GM12878 (cell line): ENCODE results near the gene ERMARD. TPM values are rescaled to one million over a fixed set of nuclear protein-coding genes. Genes with fewer than 3 reads are reported as not detected.

Source experiments
- ATAC-seq: fragments of 200-7000 bp; cut with Tn5 transposase; 3 replicates; pipeline ENCODE4 v1.9.1; 2020; ENCODE audit warnings: mild to moderate bottlenecking, moderate library complexity
- BruUV-seq: library from RNA; stranded (reverse); fragments of 400-500 nt; replicated peaks from 2 replicates; lab custom pipeline; 2021; lab: Mats Ljungman, UMichigan
- CTCF ChIA-PET: fragments of 300-600 bp; sonication (Branson Sonifier 250); formaldehyde crosslinking; extraction: SDS; loops from one replicate; lab custom pipeline; 2021; ENCODE audit warnings: inconsistent platforms; lab: Yijun Ruan, JAX
- POLR2A ChIA-PET: fragments of 350-600 bp; formaldehyde crosslinking; extraction: SDS; loops from one replicate; lab custom pipeline; 2021; ENCODE audit warnings: inconsistent platforms; lab: Charles Lee
- RAD21 ChIA-PET: fragments of 300-600 bp; sonication (Branson Sonifier 250); formaldehyde crosslinking; loops from one replicate; lab custom pipeline; 2023; ENCODE audit warnings: antibody characterized with exemption; ENCODE audit not compliant: unreplicated experiment; lab: Charles Lee
- SMC1A ChIA-PET: fragments of 300-600 bp; sonication (Branson Sonifier 250); formaldehyde crosslinking; loops from one replicate; lab custom pipeline; 2023; ENCODE audit not compliant: unreplicated experiment, uncharacterized antibody; lab: Charles Lee
- DNase-seq: peaks from one replicate; pipeline ENCODE4 v3.0.0-alpha.2; 2011; ENCODE audit warnings: low read depth, low spot score
- FAIRE-seq: peaks from 3 replicates; lab custom pipeline; 2011; peaks lifted over from hg19 to GRCh38; lab: Jason Lieb, UNC
- H2AFZ ChIP-seq: 2 replicates; pipeline ENCODE4 v1.6.0; 2011; ENCODE audit warnings: low read depth, low read length, control low read depth; ENCODE audit not compliant: control insufficient read depth
- H3K27ac ChIP-seq: 2 replicates; pipeline ENCODE4 v1.5.1; 2011; ENCODE audit warnings: control low read depth; ENCODE audit not compliant: control insufficient read depth, insufficient read depth
- H3K27me3 ChIP-seq, 2 experiments: replicated peaks in 1 of 2; 2 replicates each; pipeline versions ENCODE4 v1.6.0 to v1.6.1; 2011; ENCODE audit warnings: low read length in 1 of 2; ENCODE audit not compliant: control insufficient read depth in 2 of 2, insufficient read depth in 2 of 2
- H3K36me3 ChIP-seq, 2 experiments: 2 replicates each; pipeline ENCODE4 v1.5.1; 2011; ENCODE audit warnings: low read length in 1 of 2; ENCODE audit not compliant: control insufficient read depth in 2 of 2, insufficient read depth in 2 of 2
- H3K4me1 ChIP-seq: 2 replicates; pipeline ENCODE4 v1.6.1; 2011; ENCODE audit warnings: mild to moderate bottlenecking, low read length, moderate library complexity, mixed read lengths; ENCODE audit not compliant: control insufficient read depth, insufficient read depth
- H3K4me2 ChIP-seq: 2 replicates; pipeline ENCODE4 v1.6.0; 2011; ENCODE audit warnings: control low read depth; ENCODE audit not compliant: control insufficient read depth, insufficient read depth
- H3K4me3 ChIP-seq: fragments of 200-600 bp; sonication (generic); 2 replicates; pipeline ENCODE4 v1.5.1; 2016
- H3K79me2 ChIP-seq: 2 replicates; pipeline ENCODE4 v1.6.0; 2011; ENCODE audit warnings: low read length; ENCODE audit not compliant: control insufficient read depth, insufficient read depth
- H3K9ac ChIP-seq: 2 replicates; pipeline ENCODE4 v1.8.0; 2011; ENCODE audit warnings: low read length, control low read depth, mixed read lengths; ENCODE audit not compliant: control insufficient read depth, insufficient read depth
- H3K9me3 ChIP-seq: replicated peaks from 3 replicates; pipeline ENCODE4 v1.5.1; 2011; ENCODE audit warnings: mild to moderate bottlenecking, low read length; ENCODE audit not compliant: control insufficient read depth, insufficient read depth
- H4K20me1 ChIP-seq: 2 replicates; pipeline ENCODE4 v1.6.0; 2011; ENCODE audit not compliant: control insufficient read depth, insufficient read depth
- ASH2L ChIP-seq: fragments of 300-600, 200-600 bp; sonication (generic); IDR thresholded peaks from 2 replicates; pipeline ENCODE4 v1.6.1; 2017; ENCODE audit warnings: low read depth, mild to moderate bottlenecking, borderline replicate concordance
- NKRF ChIP-seq: fragments of 450-650 bp; conservative IDR thresholded peaks from 2 replicates; pipeline ENCODE4 v1.6.1; 2017; ENCODE audit warnings: mild to moderate bottlenecking, moderate library complexity
- RFX5 ChIP-seq: IDR thresholded peaks from 2 replicates; pipeline ENCODE4 v1.6.1; 2011; ENCODE audit warnings: low read depth, low read length, improper control_type of control experiment
- RUNX3 ChIP-seq: IDR thresholded peaks from 2 replicates; pipeline ENCODE4 v1.6.1; 2012; ENCODE audit warnings: low read length, inconsistent platforms
- SMAD5 ChIP-seq: IDR thresholded peaks from 2 replicates; pipeline ENCODE4 v1.6.1; 2016; ENCODE audit warnings: antibody characterized with exemption, low read depth
- ZNF217 ChIP-seq: fragments of 450-650 bp; IDR thresholded peaks from 2 replicates; pipeline ENCODE4 v1.6.1; 2017; ENCODE audit warnings: antibody characterized with exemption, mild to moderate bottlenecking
- in situ Hi-C: fragments of 300-500 bp; cut with MboI; formaldehyde crosslinking; loops from 9 replicates; pipeline ENCODE4 v1.14.3; 2018; ENCODE audit warnings: mixed read lengths
- intact Hi-C: fragments of 100-400 bp; cut with micrococcal nuclease; formaldehyde crosslinking; loops from one replicate; pipeline ENCODE4 v1.14.2; 2022; ENCODE audit not compliant: unreplicated experiment
- polyA plus RNA-seq, 11 experiments: library from polyadenylated mRNA; depleted of rRNA in 4 of 11; unstranded in 6 of 11; stranded (reverse) in 5 of 11; fragments of >200 nt; fragmentation: Nextera tagmentation in 4 of 11; fragmentation: Illumina TruSeq in 1 of 11; extraction: Ambion mirVana in 4 of 11; extraction: Trizol in 1 of 11; gene quantifications; 1 replicate in 1 of 11; 2 replicates in 10 of 11; pipeline versions ENCODE4 v1.2.1 to v1.2.3, GENCODE V29; 2011 to 2016; ENCODE audit warnings: inconsistent platforms in 2 of 11, missing spikeins in 2 of 11, low read depth in 1 of 11
- total RNA-seq, 4 experiments: library from RNA; depleted of rRNA in 3 of 4; stranded (reverse); fragments of >200 nt in 3 of 4; fragmentation: Illumina TruSeq in 1 of 4; extraction: Trizol in 1 of 4; gene quantifications; 2 replicates each; pipeline versions ENCODE4 v1.2.1 to v1.2.3, GENCODE V29; 2013 to 2021
- TF ChIP-seq, protein P1 (sequence below): fragments of 450-650 bp; IDR thresholded peaks from 2 replicates; pipeline ENCODE4 v1.6.1; 2017; ENCODE audit warnings: mild to moderate bottlenecking, low read depth, inconsistent platforms; ENCODE audit not compliant: poor library complexity, severe bottlenecking

ERMARD gene
- total and polyA plus RNA-seq, 10 of the 15 experiments (the other 5 are each of a cell fraction or from before 2014, with no cell fraction given): 24.4 to 63.3 (median 34.1) TPM

DNA sequence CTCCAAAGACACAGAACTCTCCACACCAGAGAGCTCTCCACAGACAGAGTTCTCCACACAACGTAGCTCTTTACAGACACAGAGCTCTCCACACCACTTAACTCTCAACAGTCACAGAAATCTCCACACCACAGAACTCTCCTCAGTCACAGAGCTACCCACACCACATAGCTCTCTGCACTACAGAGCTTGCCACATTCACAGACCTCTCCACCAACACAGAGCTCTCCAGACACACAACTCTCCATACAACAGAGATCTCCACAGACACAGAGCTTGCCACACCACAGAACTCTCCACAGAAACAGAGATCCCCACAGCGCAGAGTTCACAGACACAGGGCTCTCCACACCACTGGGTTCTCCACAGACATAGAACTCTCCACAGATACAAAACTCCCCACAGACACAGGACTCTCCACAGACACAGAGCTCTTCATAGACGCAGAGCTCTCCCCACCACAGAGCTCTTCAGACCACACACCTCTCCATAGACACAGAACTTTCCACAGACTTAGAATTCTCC, 52.5 kb downstream of the ERMARD start (continued):
- TF ChIP-seq, protein P1, sequence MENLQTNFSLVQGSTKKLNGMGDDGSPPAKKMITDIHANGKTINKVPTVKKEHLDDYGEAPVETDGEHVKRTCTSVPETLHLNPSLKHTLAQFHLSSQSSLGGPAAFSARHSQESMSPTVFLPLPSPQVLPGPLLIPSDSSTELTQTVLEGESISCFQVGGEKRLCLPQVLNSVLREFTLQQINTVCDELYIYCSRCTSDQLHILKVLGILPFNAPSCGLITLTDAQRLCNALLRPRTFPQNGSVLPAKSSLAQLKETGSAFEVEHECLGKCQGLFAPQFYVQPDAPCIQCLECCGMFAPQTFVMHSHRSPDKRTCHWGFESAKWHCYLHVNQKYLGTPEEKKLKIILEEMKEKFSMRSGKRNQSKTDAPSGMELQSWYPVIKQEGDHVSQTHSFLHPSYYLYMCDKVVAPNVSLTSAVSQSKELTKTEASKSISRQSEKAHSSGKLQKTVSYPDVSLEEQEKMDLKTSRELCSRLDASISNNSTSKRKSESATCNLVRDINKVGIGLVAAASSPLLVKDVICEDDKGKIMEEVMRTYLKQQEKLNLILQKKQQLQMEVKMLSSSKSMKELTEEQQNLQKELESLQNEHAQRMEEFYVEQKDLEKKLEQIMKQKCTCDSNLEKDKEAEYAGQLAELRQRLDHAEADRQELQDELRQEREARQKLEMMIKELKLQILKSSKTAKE: no peak
- no peak for TF ChIP-seq ASH2L
- TF ChIP-seq RFX5: no peak
- TF ChIP-seq NKRF: no peak
- no peak for TF ChIP-seq SMAD5

GRCh38 chr6:169804427-169804826, 53.0 kb downstream of the ERMARD start:
- Histone ChIP-seq H3K36me3 (no peaks in the 10 kb centered on the region), H3K27ac (no peak overlapping the region), H4K20me1 (no peaks in the 10 kb centered on the region), H3K4me2 (no peak overlapping the region), H3K79me2 (no peaks in the 10 kb centered on the region), H3K4me3 (no peak overlapping the region), H3K9ac (no peak overlapping the region), H3K9me3 (no peaks in the 10 kb centered on the region), H3K4me1 (peaks cover 5% of the 10 kb centered on the region; the same call in 1 of the 2 replicates), H3K27me3 (peaks cover 0 to 3% of the 10 kb centered on the region in 2 experiments; a peak in 1 of 4 replicates), H2AFZ (no peak overlapping the region)
- DNase-seq: no peak
- intact Hi-C loops (no loop called here), in situ Hi-C loops (no loop called here)
- no peak for TF ChIP-seq RUNX3
- TF ChIP-seq ZNF217: no peak
- FAIRE-seq: no peak
- no TSS peak for BruUV-seq
- ChIA-PET SMC1A (interaction anchor here (1.6 to 2.0 kb wide), 2 partner anchors 14 to 490 kb away, joined by 4 to 5 read pairs; no protein-coding TSS in a partner anchor), RAD21 (no interaction called here), CTCF (interaction anchor here (0.8 to 5.8 kb wide), 4 partner anchors 11 to 726 kb away, joined by 3 to 35 read pairs (median 7); no protein-coding TSS in a partner anchor), POLR2A (no interaction called here)
- no peak for ATAC-seq
